K562 (cell line): ENCODE results near the gene CD276.

Experiments
- CTBP1 ChIP-seq: fragments of 450-650 bp; IDR thresholded peaks from 2 replicates; pipeline ENCODE4 v1.6.1; 2016; ENCODE audit warnings: borderline replicate concordance
- E2F1 ChIP-seq: sonication (generic); formaldehyde crosslinking; IDR thresholded peaks from 2 replicates; pipeline ENCODE4 v1.8.1; 2023; ENCODE audit warnings: mild to moderate bottlenecking, missing genetic modification reagents, moderate library complexity
- GTF2B ChIP-seq: IDR thresholded peaks from 2 replicates; pipeline ENCODE4 v1.6.1; 2011; ENCODE audit not compliant: insufficient read length; ENCODE audit errors: extremely low read depth
- ILK ChIP-seq: fragments of 450-650 bp; IDR thresholded peaks from 2 replicates; pipeline ENCODE4 v1.6.1; 2016; ENCODE audit warnings: missing genetic modification characterization, low read depth, mild to moderate bottlenecking, missing compliant biosample characterization, moderate library complexity, borderline replicate concordance
- L3MBTL2 ChIP-seq: fragments of 450-650 bp; IDR thresholded peaks from 2 replicates; pipeline ENCODE4 v1.6.1; 2016; ENCODE audit warnings: mild to moderate bottlenecking, moderate library complexity
- MLX ChIP-seq, 2 experiments: fragments of 450-650 bp in 1 of 2; sonication (generic) in 1 of 2; formaldehyde crosslinking; conservative IDR thresholded peaks; 2 replicates each; pipeline versions ENCODE4 v1.4.0 to v1.8.1; 2020 to 2022; ENCODE audit warnings: mild to moderate bottlenecking in 1 of 2, missing genetic modification reagents in 1 of 2
- MYBL2 ChIP-seq, 2 experiments: fragments of 450-650 bp in 1 of 2; sonication (generic) in 1 of 2; formaldehyde crosslinking in 1 of 2; IDR thresholded peaks; 2 replicates each; pipeline versions ENCODE4 v1.6.1 to v1.8.1; 2017 to 2022; ENCODE audit warnings: borderline replicate concordance in 1 of 2, inconsistent platforms in 1 of 2, low read depth in 1 of 2, mild to moderate bottlenecking in 1 of 2, missing genetic modification reagents in 1 of 2, moderate library complexity in 1 of 2
- PHB2 ChIP-seq: fragments of 450-650 bp; IDR thresholded peaks from 2 replicates; pipeline ENCODE4 v1.6.1; 2017; ENCODE audit warnings: low read depth
- TSC22D4 ChIP-seq: fragments of 450-650 bp; IDR thresholded peaks from 2 replicates; pipeline ENCODE4 v1.6.1; 2016; ENCODE audit warnings: missing genetic modification characterization, missing biosample characterization, control low read depth
- ZBTB8A ChIP-seq: fragments of 450-650 bp; IDR thresholded peaks from 2 replicates; pipeline ENCODE4 v1.6.1; 2018; ENCODE audit warnings: mild to moderate bottlenecking, moderate library complexity; ENCODE audit not compliant: partially characterized antibody
- ZNF830 ChIP-seq: fragments of 250-450 bp; sonication (Bioruptor Pico); IDR thresholded peaks from 2 replicates; pipeline ENCODE4 v1.5.0; 2021; ENCODE audit warnings: mild to moderate bottlenecking

DNA sequence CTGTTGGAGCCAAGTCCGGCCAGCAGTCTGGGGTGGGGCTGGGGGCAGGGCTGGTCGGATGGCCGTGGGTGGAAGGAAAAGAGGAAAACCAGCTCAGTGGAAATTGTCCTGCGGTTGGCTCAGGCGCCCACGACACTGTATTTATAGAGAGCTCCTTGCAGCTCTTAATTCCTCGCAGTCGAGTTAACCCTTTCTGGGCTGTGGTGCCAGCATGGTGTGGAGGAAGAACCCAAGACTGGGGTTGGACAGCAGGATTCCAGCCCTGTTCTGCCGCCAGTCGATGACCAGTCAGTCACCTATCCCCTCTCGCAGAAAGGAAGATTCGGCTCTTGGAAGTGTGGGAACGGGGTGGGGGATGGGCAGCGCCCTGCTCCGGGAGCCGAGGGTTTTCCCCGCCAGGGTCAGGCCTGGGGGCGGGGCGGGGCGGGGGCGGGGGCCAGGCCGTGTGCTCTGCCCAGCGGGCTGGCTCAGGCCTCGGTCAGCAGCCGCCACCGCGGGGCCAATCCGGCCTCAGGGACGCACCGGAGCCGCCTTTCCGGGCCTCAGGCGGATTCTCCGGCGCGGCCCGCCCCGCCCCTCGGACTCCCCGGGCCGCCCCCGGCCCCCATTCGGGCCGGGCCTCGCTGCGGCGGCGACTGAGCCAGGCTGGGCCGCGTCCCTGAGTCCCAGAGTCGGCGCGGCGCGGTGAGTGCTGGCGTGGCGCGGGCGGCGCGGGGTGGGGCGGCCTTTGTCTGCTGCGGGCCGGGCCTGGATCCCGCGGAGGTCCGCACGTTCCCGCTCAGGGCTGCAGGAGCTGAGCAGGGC, at the start of gene CD276:
- no peak for TF ChIP-seq ZBTB8A
- TF ChIP-seq PHB2 = no peak
- 0 out of 2 replicates have a peak, but pooled peaks have one; percentile 15 for TF ChIP-seq L3MBTL2
- TF ChIP-seq MLX (CRISPR knock-in tag; conservative IDR thresholded peaks at IDR 0.05) = no peak
- peak; percentile 16; the same call in 1 of the 2 replicates for TF ChIP-seq CTBP1
- no peak for TF ChIP-seq ILK (tag)
- TF ChIP-seq GTF2B = no peak
- TF ChIP-seq ZNF830 (CRISPR knock-in tag) = no peak
- TF ChIP-seq MYBL2 (IDR thresholded peaks at IDR 0.05; ENCODE audit: low read depth) = no peak
- no peak for TF ChIP-seq MYBL2 (CRISPR knock-in tag; IDR thresholded peaks at IDR 0.05; ENCODE audit: borderline replicate concordance)
- no peak for TF ChIP-seq E2F1 (CRISPR knock-in tag)
- no peak for TF ChIP-seq TSC22D4 (tag)
